GM10248 (cell line): ENCODE measurements around the gene BCL2L15.

ENCODE experiments used
- CTCF ChIA-PET: fragments of 300-600 bp; sonication (Branson Sonifier 250); formaldehyde crosslinking; extraction: SDS; loops from one replicate; lab custom pipeline; 2021; ENCODE audit warnings: antibody characterized with exemption; lab: Yijun Ruan, JAX
- POLR2A ChIA-PET: fragments of 350-650 bp; sonication (Branson Sonifier 250); formaldehyde crosslinking; extraction: SDS; loops from one replicate; lab custom pipeline; 2020; ENCODE audit warnings: antibody characterized with exemption; lab: Yijun Ruan, JAX
- DNase-seq: peaks from one replicate; pipeline ENCODE4 v3.0.0; 2012; ENCODE audit errors: extremely low spot score
- TF ChIP-seq, protein P1 (sequence below): IDR thresholded peaks from 2 replicates; pipeline ENCODE4 v1.5.1; 2012; ENCODE audit warnings: mild to moderate bottlenecking, low read depth; ENCODE audit errors: extremely low read depth, missing control alignments, control extremely low read depth

BCL2L15 gene

DNA sequence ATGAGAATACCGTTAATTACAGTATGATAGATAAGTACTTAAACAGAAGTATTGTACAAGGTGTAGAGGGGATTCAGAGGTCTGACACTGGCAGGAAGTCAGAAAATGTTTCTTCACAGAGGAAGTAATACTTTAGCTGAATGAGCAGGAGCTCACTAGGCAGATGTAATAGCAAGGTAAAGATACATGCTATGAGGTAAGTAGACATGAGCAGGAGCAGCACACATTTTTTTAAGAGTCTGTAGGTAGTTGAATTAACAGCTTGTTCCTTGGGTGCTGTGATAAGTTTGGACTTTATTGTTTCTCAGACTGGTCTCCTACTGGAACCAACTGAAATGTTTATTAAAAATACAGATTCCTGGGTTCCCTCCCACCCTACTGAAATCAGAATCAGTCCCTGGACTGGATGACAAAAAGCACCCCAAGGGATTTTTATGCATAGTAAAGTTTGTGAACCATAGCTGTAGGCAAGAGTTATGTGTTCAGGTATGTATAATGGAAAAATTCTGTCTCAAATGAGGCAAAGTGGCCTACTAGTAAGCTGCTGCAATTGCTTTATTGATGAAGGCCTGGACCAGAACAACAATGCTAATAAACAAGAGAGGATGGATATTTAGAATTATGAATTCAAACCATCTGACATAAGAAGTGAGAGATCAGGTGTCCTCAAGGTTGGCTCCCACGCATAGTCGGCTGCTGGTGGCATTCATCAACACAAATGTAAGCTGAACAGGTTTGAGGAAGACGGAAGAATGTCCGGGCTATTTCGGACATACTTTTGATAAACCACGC is 16.3 kb upstream of the BCL2L15 start:
- ChIA-PET POLR2A (interaction anchor here (0.6 to 3.3 kb wide), 10 partner anchors 10 to 144 kb away, joined by 3 to 40 read pairs (median 4); partner anchors contain the start of gene HIPK1), CTCF (interaction anchor here (0.8 to 5.5 kb wide), 20 partner anchors 8 to 124 kb away, joined by 3 to 34 read pairs (median 5); partner anchors contain the start of gene BCL2L15)
- TF ChIP-seq, protein P1, sequence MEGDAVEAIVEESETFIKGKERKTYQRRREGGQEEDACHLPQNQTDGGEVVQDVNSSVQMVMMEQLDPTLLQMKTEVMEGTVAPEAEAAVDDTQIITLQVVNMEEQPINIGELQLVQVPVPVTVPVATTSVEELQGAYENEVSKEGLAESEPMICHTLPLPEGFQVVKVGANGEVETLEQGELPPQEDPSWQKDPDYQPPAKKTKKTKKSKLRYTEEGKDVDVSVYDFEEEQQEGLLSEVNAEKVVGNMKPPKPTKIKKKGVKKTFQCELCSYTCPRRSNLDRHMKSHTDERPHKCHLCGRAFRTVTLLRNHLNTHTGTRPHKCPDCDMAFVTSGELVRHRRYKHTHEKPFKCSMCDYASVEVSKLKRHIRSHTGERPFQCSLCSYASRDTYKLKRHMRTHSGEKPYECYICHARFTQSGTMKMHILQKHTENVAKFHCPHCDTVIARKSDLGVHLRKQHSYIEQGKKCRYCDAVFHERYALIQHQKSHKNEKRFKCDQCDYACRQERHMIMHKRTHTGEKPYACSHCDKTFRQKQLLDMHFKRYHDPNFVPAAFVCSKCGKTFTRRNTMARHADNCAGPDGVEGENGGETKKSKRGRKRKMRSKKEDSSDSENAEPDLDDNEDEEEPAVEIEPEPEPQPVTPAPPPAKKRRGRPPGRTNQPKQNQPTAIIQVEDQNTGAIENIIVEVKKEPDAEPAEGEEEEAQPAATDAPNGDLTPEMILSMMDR: no peak
- no peak for DNase-seq

DNA sequence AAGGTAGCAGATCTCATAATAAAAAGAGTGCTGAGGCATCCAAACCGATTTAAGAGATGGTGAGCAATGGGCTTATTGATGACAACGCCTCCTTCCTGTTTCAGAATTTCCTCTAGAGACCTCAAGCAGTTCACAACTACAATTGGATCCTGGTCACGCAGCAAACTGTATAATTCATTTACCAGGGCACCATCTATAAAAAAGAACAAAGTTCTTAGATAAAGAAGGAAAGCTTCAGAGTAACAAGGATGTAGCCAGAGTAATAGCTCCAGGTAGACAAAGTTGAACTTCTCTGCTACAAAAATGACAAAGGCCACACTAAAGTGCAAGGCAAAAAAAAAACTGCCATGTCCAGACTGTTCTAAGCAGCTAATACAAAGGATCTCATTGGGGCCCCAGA is 13.8 kb upstream of the BCL2L15 start:
- ChIA-PET CTCF (interaction anchor here (1.2 to 5.5 kb wide), 3 partner anchors 11 to 66 kb away, joined by 4 to 34 read pairs (median 5); partner anchors contain the start of gene BCL2L15), POLR2A (no interaction called here)
- TF ChIP-seq, protein P1: no peak
- no peak for DNase-seq

DNA sequence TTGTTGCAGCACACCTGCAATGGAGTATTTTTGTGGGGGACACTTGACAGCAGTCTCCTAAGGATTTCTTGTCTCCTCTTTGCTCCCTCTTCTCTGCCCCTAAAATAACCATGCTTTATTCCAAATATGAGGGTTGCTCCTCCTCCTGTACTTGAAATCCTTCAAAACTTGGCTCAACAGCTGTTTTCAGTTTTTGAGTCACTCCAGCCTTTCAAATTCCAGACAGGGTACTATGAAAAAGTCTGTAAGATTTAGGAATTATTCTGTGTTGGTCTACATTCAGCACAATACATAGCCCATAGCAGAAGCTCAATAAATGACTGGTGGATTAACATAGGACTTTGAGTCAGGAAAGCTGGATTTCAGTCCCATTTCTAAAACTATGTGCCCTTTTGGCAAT is 11.7 kb upstream of the BCL2L15 start:
- DNase-seq: no peak
- CTCF ChIA-PET: interaction anchor here (1.1 to 2.0 kb wide), 4 partner anchors 17 to 64 kb away, joined by 3 to 5 read pairs (median 4); no protein-coding TSS in a partner anchor
- TF ChIP-seq, protein P1: no peak
- POLR2A ChIA-PET: no interaction called here

DNA sequence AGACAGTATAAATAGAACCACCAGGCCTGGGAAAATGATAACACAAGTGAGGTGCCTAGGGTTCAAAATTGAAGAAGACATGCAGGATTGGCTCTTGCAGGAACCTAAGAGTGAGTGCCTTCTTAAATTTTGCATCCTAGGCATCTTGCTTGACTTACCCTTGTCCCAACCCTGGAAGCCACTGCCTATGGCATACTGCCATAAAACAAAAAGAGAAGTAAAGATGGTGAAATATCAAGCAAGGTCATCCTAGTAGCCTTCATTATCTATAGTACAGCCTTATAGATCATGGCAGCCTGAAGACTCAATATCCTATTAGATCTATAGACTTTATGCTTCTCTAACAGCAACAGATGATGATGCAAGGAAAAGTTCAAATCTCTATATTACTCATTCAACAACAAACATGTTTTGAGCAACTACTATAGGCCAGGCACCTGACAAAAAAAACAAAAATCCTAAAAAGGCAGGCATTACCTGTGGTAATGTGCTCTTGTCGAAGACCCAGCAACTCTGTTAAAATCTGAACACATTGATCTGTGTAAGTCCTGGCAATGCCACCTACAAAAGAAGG is 10.9 kb upstream of the BCL2L15 start:
- TF ChIP-seq, protein P1: no peak
- no peak for DNase-seq
- ChIA-PET CTCF (interaction anchor here (2.0 kb wide), 1 partner anchor 18 kb away, joined by 5 read pairs; no protein-coding TSS in a partner anchor), POLR2A (no interaction called here)

DNA sequence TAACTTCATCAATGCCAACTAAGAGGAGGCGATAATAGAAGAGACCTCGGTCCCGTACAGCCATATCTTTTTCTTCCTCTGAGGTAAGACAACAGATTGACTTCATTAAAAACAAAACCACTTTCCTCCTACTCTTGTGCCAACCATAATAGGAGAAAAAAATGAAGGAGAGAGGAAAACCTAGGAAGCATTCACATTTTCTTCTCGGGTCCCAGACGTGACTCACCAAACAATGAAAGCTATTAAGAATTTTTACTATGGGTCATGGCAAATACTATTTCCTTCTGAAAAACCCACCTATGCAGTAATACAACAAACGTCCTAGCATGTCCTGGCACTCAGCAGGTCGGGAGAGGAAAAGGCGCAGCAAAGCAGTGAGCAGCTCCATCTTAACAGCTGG is 8.6 kb upstream of the BCL2L15 start:
- TF ChIP-seq, protein P1: no peak
- POLR2A ChIA-PET: interaction anchor here (0.6 kb wide), 1 partner anchor 46 kb away, joined by 3 read pairs; no protein-coding TSS in a partner anchor
- no peak for DNase-seq
- CTCF ChIA-PET: interaction anchor here (0.6 to 2.0 kb wide), 5 partner anchors 8 to 138 kb away, joined by 3 to 8 read pairs (median 3); partner anchors contain the start of genes AP4B1 and DCLRE1B

DNA sequence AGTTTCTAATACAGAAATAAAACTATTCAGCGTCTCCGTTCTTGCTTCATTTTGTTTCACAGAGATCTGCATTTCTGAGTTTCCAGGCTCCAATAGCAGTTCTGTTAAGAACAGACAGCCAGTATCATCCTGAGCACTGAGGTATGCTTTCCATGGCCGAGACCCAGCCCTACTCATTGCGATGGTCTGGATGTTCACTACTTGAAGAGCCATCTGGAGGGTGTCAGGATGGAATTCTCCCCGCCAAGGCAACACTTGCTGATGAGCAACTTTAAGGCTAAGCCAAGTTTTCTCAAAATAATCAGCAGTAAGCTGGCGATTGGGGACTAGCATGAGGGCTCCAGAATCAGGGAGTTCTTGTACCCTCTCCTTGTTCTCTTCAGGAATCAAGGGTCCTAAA is 7.7 kb upstream of the BCL2L15 start:
- POLR2A ChIA-PET: no interaction called here

More for the DNA sequence above, 7.7 kb upstream of the BCL2L15 start:
- CTCF ChIA-PET: interaction anchor here (1.1 to 2.7 kb wide), 3 partner anchors 9 to 16 kb away, joined by 3 to 8 read pairs (median 3); partner anchors contain the start of gene AP4B1
- DNase-seq: no peak
- TF ChIP-seq, protein P1: no peak
